Measurements from ENCODE around the gene KLF9. TPM values are rescaled to one million over a fixed set of nuclear protein-coding genes. Genes with fewer than 3 reads are reported as not detected.

The KLF9 gene
- polyA plus RNA-seq, 1 of the 3 experiments (the other 2 are of a cell fraction) = 5.8 TPM

DNA sequence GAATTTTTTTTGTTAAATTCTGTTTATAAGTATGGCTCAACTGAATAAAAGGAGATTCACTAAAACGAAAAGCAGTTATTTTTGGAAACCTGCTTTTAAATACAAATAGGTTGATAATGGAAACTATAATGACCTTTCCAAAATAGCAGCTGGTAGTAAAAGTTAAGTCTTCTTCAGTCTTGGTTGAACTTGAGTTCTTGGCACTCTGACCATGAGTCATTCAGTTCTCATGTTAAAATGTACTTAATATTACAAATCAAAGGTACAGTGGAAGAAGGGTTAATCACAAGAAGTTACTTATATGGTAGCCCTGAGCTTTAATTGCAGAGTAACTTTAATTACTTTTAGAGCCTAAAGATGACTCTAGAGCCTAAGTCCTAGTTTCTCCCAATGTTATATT lies 62.1 kb downstream of the KLF9 start (continued):
- TF ChIP-seq RAD21 (IDR thresholded peaks at IDR 0.05; ENCODE audit: low read length) (no peak), GATA2 (CRISPR knock-in tag; IDR thresholded peaks at IDR 0.05) (no peak), FOXJ3 (CRISPR knock-in tag; IDR thresholded peaks at IDR 0.05) (no peak), TEAD4 (IDR thresholded peaks at IDR 0.05; ENCODE audit: borderline replicate concordance, insufficient read depth) (no peak), EZH2phosphoT487 (IDR thresholded peaks at IDR 0.05; ENCODE audit: borderline replicate concordance, low read depth) (no peak)
- TF ChIP-seq, protein P1, sequence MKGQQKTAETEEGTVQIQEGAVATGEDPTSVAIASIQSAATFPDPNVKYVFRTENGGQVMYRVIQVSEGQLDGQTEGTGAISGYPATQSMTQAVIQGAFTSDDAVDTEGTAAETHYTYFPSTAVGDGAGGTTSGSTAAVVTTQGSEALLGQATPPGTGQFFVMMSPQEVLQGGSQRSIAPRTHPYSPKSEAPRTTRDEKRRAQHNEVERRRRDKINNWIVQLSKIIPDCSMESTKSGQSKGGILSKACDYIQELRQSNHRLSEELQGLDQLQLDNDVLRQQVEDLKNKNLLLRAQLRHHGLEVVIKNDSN (IDR thresholded peaks at IDR 0.05; ENCODE audit: borderline replicate concordance, low read depth) = no peak

DNA sequence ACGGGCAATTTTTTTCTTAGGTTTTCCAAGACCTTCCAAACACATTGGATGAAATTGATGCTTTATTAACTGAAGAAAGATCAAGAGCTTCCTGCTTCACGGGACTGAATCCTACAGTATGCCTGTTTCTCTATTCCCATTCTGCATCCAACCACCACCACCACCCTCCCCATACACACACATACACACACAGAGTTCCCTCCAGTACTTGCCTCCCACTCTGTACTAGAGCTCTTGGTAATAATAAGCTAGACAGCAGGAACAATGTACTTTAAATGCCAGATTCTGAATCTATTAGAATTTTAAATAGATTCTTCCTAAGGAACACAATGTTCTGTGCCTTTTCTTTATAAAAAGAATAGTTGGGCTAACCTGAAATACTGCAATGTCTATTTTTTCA lies 67.4 kb downstream of the KLF9 start:
- no peak for DNase-seq
- Histone ChIP-seq H3K27ac (ENCODE audit: low read depth in 2 of 2, low read length in 1 of 2) (no peak overlapping the region), H3K4me1 (ENCODE audit: control insufficient read depth in 1 of 2, insufficient read depth in 2 of 2, low read depth in 1 of 2, low read length in 1 of 2) (no peaks in the 10 kb centered on the region; a peak in 1 of 4 replicates), H4K20me1 (ENCODE audit: insufficient read depth) (no peaks in the 10 kb centered on the region), H3K79me2 (ENCODE audit: insufficient read depth) (no peaks in the 10 kb centered on the region), H3K4me2 (no peak overlapping the region), H3F3A (replicated peaks; ENCODE audit: insufficient read depth) (peaks cover 11% of the 10 kb centered on the region), H3K9ac (no peak overlapping the region), H2AFZ (ENCODE audit: low read depth) (no peak overlapping the region), H3K9me2 (no peaks in the 10 kb centered on the region), H3K4me3 (ENCODE audit: low read depth in 2 of 2, low read length in 1 of 2) (no peak overlapping the region), H3K27me3 (ENCODE audit: insufficient read depth) (no peaks in the 10 kb centered on the region), H3K9me3 (no peaks in the 10 kb centered on the region), H3K36me3 (replicated peaks in 1 of 2; ENCODE audit: control insufficient read depth in 1 of 2, insufficient read depth in 2 of 2, low read length in 1 of 2) (peaks cover 44 to 74% of the 10 kb centered on the region in 2 experiments)
- ChIA-PET CTCF (interaction anchor here (0.9 to 3.3 kb wide), 2 partner anchors 13 to 255 kb away, joined by 3 to 15 read pairs; no protein-coding TSS in a partner anchor), POLR2A (no interaction called here)
- 95% methylated on average over 2 of the region's 2 CpGs for WGBS (ENCODE audit: low lambda C conversion rate)
- no peak for TF ChIP-seq MEF2A (IDR thresholded peaks at IDR 0.05; ENCODE audit: borderline replicate concordance, low read depth)
- TF ChIP-seq, protein P1 (IDR thresholded peaks at IDR 0.05; ENCODE audit: borderline replicate concordance, low read depth) = no peak
- no peak for TF ChIP-seq FOSL2 (IDR thresholded peaks at IDR 0.05; ENCODE audit: borderline replicate concordance, low read depth)
- no peak for TF ChIP-seq POLR2AphosphoS5 (IDR thresholded peaks at IDR 0.05; ENCODE audit: low read depth, low read length)
- no peak for TF ChIP-seq TCF12 (IDR thresholded peaks at IDR 0.05)

DNA sequence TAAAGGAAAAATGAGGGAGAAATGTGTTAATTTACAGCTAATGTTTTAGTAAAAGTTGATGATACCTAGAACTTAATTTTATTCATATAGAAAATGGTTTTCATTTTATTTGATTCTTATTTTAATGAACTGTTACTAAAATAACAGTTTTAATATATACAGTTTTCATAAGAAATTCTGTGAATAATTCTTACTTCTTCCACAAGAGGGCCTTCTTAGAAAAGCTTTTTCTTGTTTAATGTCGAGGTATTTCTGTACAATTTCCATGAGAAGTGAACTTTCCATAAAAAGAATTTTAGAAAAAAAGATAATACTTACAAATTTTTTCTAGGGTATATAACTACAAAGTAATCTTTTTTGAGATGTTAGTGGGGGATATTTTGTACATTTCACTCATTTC lies 73.9 kb downstream of the KLF9 start:
- H3K27me3 ChIP-seq (ENCODE audit: insufficient read depth) = no peaks in the 10 kb centered on the region
- H3K4me2 ChIP-seq = no peak overlapping the region
- H3K9ac ChIP-seq = no peak overlapping the region
- POLR2A ChIA-PET = no interaction called here
- peak overlapping the region in 1 of 2 experiments; percentile 40; a peak in 1 of 4 replicates for H3K27ac ChIP-seq (ENCODE audit: low read depth in 2 of 2, low read length in 1 of 2)
- peaks cover 7% of the 10 kb centered on the region; the same call in 1 of the 2 replicates for H3K79me2 ChIP-seq (ENCODE audit: insufficient read depth)
- H2AFZ ChIP-seq (ENCODE audit: low read depth) = no peak overlapping the region
- H3K4me3 ChIP-seq (ENCODE audit: low read depth in 2 of 2, low read length in 1 of 2) = no peak overlapping the region
- H3K36me3 ChIP-seq (replicated peaks in 1 of 2; ENCODE audit: control insufficient read depth in 1 of 2, insufficient read depth in 2 of 2, low read length in 1 of 2) = peaks cover 15 to 29% of the 10 kb centered on the region in 2 experiments
- WGBS (ENCODE audit: low lambda C conversion rate) = 5% methylated on average over 1 of the region's 1 CpG
- H3K9me3 ChIP-seq = no peaks in the 10 kb centered on the region
- no peaks in the 10 kb centered on the region; a peak in 1 of 4 replicates for H3K4me1 ChIP-seq (ENCODE audit: control insufficient read depth in 1 of 2, insufficient read depth in 2 of 2, low read depth in 1 of 2, low read length in 1 of 2)
- no peaks in the 10 kb centered on the region for H4K20me1 ChIP-seq (ENCODE audit: insufficient read depth)
- H3K9me2 ChIP-seq = no peaks in the 10 kb centered on the region
- peak; percentile 15; the same call in 1 of the 2 replicates for TF ChIP-seq SMC3 (IDR thresholded peaks at IDR 0.05; ENCODE audit: low read depth, low read length)
- TF ChIP-seq, protein P2, sequence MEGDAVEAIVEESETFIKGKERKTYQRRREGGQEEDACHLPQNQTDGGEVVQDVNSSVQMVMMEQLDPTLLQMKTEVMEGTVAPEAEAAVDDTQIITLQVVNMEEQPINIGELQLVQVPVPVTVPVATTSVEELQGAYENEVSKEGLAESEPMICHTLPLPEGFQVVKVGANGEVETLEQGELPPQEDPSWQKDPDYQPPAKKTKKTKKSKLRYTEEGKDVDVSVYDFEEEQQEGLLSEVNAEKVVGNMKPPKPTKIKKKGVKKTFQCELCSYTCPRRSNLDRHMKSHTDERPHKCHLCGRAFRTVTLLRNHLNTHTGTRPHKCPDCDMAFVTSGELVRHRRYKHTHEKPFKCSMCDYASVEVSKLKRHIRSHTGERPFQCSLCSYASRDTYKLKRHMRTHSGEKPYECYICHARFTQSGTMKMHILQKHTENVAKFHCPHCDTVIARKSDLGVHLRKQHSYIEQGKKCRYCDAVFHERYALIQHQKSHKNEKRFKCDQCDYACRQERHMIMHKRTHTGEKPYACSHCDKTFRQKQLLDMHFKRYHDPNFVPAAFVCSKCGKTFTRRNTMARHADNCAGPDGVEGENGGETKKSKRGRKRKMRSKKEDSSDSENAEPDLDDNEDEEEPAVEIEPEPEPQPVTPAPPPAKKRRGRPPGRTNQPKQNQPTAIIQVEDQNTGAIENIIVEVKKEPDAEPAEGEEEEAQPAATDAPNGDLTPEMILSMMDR (IDR thresholded peaks at IDR 0.05) = peak; percentile 71
- TF ChIP-seq RAD21 (IDR thresholded peaks at IDR 0.05; ENCODE audit: low read length) = peak; percentile 67
- TF ChIP-seq RFX5 (IDR thresholded peaks at IDR 0.05; ENCODE audit: low read length) = no peak
- CTCF ChIA-PET = interaction anchor here (0.6 to 3.9 kb wide), 29 partner anchors 9 to 368 kb away, joined by 3 to 69 read pairs (median 3); partner anchors contain the start of gene KLF9
- peak; percentile 5 for DNase-seq
- H3F3A ChIP-seq (replicated peaks; ENCODE audit: insufficient read depth) = peaks cover 28% of the 10 kb centered on the region

Other genes with a start within 250 kb of the KLF9 start
- gene SMC5, start 155.7 kb downstream of the KLF9 start, polyA plus RNA-seq (2012; rRNA removed) = 5.3 and 7.5 TPM in 2 replicates